GM12873 (cell line): Measurements from ENCODE around the gene SPEM2.

ENCODE experiments used
- TF ChIP-seq, protein P1 (sequence below): IDR thresholded peaks from 2 replicates; pipeline ENCODE4 v1.5.1; 2012; ENCODE audit warnings: low read depth, mild to moderate bottlenecking, moderate library complexity, low read length, control low read depth; ENCODE audit not compliant: insufficient read depth; ENCODE audit errors: missing control alignments

SPEM2 gene

DNA sequence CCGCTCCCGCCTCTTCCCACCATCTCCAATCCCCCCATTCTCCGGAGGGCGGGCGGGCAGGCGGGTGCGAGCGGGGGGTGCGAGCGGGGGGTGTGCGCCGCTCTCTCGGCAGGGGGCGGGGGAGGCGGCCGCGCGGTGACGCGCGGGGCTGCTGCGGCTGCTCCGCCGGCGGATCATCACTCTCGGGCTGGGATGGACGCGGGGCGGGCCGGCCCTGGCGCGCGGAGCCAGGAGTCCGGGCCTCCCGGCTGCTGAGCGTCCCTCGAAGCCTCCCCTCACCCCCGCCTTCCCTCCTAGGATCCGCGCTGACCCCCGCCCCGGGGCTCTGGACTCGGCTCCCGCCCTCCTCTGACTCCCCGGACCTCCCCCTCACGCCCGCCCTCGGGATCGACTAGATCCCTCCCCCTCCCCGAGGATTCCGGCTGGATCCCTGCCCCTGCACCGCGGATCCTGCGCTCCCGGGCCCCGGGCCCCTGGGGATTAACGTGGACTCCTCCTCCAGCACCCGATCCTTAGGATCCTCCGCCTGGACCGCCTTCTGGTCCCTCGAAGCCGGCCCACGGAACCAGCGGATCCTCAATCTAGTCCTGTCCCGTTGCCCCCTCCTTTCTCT, 20.6 kb upstream of the SPEM2 start:
- TF ChIP-seq, protein P1, sequence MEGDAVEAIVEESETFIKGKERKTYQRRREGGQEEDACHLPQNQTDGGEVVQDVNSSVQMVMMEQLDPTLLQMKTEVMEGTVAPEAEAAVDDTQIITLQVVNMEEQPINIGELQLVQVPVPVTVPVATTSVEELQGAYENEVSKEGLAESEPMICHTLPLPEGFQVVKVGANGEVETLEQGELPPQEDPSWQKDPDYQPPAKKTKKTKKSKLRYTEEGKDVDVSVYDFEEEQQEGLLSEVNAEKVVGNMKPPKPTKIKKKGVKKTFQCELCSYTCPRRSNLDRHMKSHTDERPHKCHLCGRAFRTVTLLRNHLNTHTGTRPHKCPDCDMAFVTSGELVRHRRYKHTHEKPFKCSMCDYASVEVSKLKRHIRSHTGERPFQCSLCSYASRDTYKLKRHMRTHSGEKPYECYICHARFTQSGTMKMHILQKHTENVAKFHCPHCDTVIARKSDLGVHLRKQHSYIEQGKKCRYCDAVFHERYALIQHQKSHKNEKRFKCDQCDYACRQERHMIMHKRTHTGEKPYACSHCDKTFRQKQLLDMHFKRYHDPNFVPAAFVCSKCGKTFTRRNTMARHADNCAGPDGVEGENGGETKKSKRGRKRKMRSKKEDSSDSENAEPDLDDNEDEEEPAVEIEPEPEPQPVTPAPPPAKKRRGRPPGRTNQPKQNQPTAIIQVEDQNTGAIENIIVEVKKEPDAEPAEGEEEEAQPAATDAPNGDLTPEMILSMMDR: no peak

DNA sequence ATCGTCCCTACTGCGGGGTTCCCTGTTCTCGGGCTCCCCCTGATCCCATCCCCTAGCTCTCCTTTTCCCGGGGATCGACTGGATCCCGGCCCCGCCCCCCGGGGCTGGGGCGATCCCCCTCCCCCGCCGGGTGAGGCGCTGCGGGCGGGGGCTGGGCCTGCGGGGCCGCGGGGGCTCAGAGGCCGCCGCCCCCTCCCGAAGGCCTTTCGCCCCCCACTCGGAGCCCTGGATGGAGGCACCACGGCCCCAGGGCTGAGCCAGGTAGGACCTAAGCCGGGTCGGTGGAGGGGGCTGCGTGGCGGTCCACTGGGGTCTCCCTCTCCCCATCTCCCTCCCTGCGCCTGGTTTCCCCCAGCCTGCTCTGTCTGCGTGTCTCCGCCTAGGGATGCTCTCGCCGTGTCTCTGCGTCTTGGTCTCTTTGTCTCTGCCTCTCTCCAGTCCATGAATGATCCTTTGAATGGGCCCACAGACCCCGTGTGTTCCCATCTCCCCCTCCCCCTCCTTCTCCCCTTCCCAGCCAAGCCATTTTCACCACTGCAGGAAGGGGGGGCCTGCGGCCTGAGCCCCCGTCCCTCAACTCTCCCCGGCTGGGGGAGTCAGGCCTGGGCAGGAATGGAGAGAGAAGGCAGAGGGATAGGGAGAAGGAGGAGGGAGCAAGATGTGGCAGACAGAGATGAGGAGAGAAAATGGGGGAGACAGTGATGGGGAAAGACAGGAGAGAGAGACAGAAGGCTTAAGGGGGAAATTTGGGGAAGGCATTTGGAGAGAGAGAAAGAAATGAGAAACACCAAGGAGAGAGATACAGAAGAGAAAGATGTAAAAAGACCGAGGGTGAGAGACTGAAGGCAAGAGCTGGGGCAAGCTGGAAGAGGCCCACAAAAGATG, 19.8 kb upstream of the SPEM2 start:
- TF ChIP-seq, protein P1: no peak

DNA sequence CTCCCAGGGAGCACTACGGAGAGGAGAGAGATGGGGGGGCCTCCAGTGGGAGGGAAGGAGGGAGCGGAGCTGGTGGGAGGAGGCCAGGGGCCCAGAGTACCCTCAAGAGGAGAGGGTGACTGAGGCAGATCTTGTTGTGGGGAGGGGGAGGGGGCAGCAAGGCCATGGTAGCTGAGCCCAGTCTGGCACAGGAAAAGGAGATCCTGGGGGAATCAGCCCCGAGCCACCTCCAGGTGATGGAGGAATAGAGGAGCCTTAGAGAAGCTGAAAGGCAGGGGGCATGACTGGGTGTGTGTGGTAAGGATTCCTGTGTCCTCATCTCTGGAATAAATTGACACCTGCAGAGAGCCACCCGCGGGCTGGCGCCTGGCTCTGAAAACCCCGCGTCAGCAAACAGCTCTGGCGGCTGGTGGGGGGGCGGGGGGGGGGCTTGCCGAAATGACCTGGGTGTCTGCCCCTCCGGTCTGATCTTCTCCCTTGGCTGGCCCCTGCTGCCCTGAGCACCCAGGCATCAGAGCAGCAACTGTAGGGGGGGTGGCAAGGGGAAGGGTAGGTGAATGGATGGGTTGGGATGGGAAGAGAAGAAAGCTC, 19.1 kb upstream of the SPEM2 start:
- TF ChIP-seq, protein P1: no peak

DNA sequence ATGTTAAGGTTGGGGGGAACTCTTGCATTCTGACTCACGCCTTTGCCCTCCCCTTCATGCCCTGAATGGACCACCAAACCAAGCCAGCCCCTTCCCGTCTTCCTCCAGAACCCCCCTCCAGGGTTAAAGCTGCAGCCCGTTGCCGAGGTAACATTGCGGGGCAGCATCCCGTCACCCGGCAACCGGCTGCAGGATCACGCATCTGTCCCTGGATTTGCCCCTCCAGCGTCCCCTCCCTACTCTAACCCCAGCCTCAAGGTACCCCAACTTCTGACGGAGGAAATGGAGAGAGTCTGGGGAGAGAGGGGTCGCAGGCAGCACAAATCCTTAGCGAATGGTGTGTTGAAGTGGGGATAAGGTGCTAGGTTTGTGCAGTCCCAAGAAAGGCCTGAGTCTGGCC, 18.3 kb upstream of the SPEM2 start:
- TF ChIP-seq, protein P1: no peak

DNA sequence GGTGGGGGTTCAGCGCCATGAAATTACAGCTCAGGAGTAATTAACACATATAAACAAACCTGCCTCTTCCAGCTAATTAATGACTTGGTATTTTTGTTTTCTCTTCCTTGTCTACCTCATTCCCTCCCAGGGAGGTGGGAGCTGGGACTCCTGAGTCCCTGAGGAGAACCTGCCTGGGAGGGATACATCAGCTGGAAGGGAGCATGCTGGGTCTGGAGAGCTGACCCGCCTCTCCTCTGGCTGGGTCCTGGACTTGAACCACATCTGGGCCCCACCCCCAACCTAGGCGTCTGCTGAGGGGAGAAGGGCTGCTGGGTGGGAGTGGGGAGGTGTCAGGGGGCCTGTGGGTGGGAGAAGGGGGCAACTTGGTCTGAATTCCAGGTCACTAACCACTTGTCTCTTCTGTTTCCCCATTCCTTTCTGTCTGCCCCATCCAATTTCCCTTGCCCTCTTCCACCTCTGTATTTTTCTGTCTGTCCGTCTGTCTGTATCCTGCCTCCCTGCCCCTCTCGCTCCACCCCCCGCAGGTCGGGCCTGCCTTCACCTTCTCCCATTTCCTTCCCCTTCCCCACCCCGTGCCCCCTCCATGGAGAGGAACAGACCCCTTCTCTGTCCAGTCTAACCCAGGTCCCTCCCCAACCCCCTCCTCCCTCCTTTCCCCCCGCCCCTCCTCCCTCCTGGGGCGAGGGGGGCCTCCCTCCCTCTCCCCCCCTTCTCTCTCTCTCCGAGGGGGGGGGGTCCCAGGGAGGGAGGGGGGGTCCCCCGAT, 17.7 kb upstream of the SPEM2 start, which contains the start of gene NLGN2:
Gene NLGN2, plus strand, starts transcription at position 361 of the 767 bp plus-strand sequence. CDS start 411 bp downstream, outside the sequence.
- TF ChIP-seq, protein P1: no peak

DNA sequence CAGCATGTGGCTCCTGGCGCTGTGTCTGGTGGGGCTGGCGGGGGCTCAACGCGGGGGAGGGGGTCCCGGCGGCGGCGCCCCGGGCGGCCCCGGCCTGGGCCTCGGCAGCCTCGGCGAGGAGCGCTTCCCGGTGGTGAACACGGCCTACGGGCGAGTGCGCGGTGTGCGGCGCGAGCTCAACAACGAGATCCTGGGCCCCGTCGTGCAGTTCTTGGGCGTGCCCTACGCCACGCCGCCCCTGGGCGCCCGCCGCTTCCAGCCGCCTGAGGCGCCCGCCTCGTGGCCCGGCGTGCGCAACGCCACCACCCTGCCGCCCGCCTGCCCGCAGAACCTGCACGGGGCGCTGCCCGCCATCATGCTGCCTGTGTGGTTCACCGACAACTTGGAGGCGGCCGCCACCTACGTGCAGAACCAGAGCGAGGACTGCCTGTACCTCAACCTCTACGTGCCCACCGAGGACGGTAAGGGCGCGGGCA, 17.1 kb upstream of the SPEM2 start:
- TF ChIP-seq, protein P1: no peak
